Measurements from ENCODE around the gene METTL1.

METTL1 gene

DNA sequence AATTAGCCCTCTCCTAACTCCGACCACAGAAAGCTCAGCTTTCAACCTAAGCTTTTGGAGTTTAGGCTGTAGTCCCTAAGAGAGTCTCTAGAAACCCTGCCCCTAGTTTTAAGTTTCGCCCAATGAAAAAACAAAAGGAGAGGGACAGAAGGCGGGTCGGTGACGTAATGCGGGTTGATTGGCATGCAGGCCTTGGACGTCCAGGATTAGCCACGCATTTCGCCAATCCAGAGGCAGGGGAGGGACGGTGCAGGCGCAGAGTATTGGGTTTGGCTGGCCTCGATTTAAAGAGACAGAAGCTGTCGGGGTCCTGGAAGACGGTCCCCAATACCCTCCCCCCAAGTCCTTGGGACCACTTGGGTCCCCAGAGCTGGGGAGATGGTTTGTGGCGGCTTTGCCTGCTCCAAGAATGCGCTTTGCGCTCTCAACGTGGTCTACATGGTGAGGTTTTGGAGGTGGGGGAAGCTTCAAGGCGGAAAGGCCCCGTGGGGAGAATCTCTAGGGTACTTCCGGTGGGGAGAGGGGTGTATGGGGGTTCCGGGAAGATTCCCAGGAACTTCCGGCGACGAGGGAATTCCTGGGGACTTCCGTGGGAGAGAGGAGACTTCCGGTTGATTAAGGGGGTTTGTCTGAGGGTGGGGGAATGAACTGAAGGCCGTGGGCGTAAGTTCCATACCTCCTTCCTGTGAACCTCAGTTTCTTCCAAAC is 27.0 kb downstream of the METTL1 start, which contains the start of gene TSPAN31:
Gene TSPAN31, plus strand, starts transcription at position 263 of the 708 bp plus-strand sequence. Its CDS starts 116 bp downstream, at position 379.
- H3K27me3 Mint-ChIP-seq (ENCODE audit: low read depth) = no peaks in the 10 kb centered on the region

DNA sequence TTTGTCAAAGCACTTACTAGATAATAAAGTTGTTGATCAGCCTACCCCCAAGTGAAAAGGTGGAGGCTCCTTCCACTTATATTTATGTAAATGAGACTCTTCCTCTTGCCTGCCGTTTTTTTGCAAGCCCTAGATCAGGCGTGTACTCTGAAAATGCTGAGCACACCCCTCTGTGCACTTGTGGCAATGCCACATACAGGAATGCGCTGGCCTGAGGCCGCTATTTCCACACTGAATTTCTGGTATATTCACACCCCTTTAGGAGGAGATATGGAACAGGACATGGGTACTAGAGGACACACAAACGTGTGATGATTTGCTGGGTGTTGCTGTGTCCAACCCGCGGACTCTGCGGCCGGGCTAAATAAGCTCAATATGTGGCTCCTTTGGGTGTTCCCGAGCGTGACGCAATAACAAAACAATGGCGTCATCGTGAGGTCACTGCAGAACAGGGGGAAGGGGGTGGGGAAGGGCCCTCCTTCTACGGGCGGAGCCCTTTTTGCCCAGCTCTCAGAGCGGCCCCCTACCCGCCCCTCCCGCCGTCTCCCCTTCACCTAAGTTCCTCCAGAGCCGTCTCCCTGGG is 27.6 kb downstream of the METTL1 start:
- Mint-ChIP-seq H3K4me1 (ENCODE audit: low read depth) (peaks cover 46% of the 10 kb centered on the region), H3K4me3 (peak overlapping the region; percentile 88), H3K27me3 (ENCODE audit: low read depth) (no peaks in the 10 kb centered on the region), H3K36me3 (ENCODE audit: low read depth) (peaks cover 34% of the 10 kb centered on the region), H3K9me3 (no peaks in the 10 kb centered on the region), H3K27ac (peak overlapping the region; percentile 97)

More for the DNA sequence above, 27.0 kb downstream of the METTL1 start, which contains the start of gene TSPAN31:
- peaks cover 32% of the 10 kb centered on the region for H3K36me3 Mint-ChIP-seq (ENCODE audit: low read depth)
- peak within 1 kb of the TSS; percentile 88 for H3K4me3 Mint-ChIP-seq
- H3K27ac Mint-ChIP-seq = peak within 1 kb of the TSS; percentile 97
- peaks cover 42% of the 10 kb centered on the region for H3K4me1 Mint-ChIP-seq (ENCODE audit: low read depth)
- H3K9me3 Mint-ChIP-seq = no peaks in the 10 kb centered on the region

GRCh38 chr12:57743769-57744168 is 28.1 kb downstream of the METTL1 start:
- Mint-ChIP-seq H3K4me3 (peak overlapping the region; percentile 88), H3K9me3 (no peaks in the 10 kb centered on the region), H3K27ac (peak overlapping the region; percentile 97), H3K36me3 (ENCODE audit: low read depth) (peaks cover 34% of the 10 kb centered on the region), H3K4me1 (ENCODE audit: low read depth) (peaks cover 50% of the 10 kb centered on the region), H3K27me3 (ENCODE audit: low read depth) (no peaks in the 10 kb centered on the region)

- H3K36me3 Mint-ChIP-seq (ENCODE audit: low read depth) = peaks cover 26% of the 10 kb centered on the region
- H3K27ac Mint-ChIP-seq = peak overlapping the region; percentile 88
- no peaks in the 10 kb centered on the region for H3K9me3 Mint-ChIP-seq
- no peaks in the 10 kb centered on the region for H3K27me3 Mint-ChIP-seq (ENCODE audit: low read depth)
- H3K4me1 Mint-ChIP-seq (ENCODE audit: low read depth) = peaks cover 46% of the 10 kb centered on the region
- H3K4me3 Mint-ChIP-seq = peak overlapping the region; percentile 90
Observed at GRCh38 chr12:57741844-57742738, 29.8 kb downstream of the METTL1 start.

DNA sequence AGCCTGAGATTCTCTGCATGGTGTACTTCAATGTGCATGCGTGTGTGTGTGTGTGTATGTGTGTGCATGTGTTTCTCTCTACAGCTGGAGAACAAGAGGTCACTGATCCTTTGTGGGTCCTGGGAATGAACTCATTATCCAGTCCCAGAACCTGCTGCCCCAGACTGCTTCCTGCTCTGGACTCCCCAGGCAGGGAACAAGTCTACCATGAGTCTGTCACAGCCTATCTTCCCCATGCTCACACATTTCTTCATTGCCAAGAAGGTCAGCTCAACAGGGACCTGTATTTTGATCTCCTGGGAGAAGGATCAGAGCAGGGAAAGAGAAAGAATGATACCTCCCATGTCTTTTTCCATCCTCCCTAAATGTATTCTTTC is 30.5 kb downstream of the METTL1 start:
- peaks cover 28% of the 10 kb centered on the region for H3K36me3 Mint-ChIP-seq (ENCODE audit: low read depth)
- H3K9me3 Mint-ChIP-seq = no peaks in the 10 kb centered on the region
- H3K4me1 Mint-ChIP-seq (ENCODE audit: low read depth) = peaks cover 47% of the 10 kb centered on the region
- peak overlapping the region; percentile 88 for H3K27ac Mint-ChIP-seq
- no peaks in the 10 kb centered on the region for H3K27me3 Mint-ChIP-seq (ENCODE audit: low read depth)
- peak overlapping the region; percentile 90 for H3K4me3 Mint-ChIP-seq

DNA sequence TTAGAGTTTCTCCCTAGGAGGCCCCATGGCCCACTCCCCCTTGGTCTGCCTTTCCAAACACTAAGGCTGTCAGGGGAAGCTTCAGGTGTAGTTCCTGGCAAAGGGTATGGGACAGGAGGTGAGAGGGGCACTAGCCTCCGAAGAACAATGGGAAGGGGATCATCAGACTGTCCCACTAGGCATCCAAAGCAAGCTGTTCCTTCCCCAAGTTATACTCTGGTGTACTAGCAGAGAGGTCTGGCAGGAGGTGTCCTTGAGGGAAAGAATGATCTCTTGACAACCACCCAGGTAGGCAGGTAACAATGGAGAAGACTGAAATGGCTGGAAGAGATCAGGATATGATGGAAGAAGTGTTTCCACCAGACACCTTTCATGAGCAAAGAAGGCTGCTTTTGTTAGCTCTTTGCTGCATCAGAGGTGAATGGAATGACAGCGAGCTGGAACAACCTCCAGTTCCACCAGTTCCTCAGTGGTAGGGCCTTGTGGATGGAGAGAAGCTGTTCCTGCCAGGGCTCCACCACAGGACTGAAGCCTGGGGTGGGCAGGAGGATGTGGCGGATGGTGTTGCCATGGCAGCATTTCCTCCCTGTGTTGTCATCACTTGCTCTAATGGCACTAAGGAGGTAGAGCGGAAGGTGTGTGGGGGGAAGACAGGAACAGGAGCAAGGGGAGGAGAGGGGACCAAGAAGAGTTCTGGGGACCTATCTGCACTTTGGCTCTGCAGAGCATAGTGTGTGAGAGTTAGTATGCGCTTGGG is 31.1 kb downstream of the METTL1 start:
- H3K27ac Mint-ChIP-seq = peak overlapping the region; percentile 88
- no peaks in the 10 kb centered on the region for H3K27me3 Mint-ChIP-seq (ENCODE audit: low read depth)
- peaks cover 41% of the 10 kb centered on the region for H3K4me1 Mint-ChIP-seq (ENCODE audit: low read depth)
- peak overlapping the region; percentile 90 for H3K4me3 Mint-ChIP-seq
- peaks cover 25% of the 10 kb centered on the region for H3K36me3 Mint-ChIP-seq (ENCODE audit: low read depth)
- H3K9me3 Mint-ChIP-seq = no peaks in the 10 kb centered on the region

DNA sequence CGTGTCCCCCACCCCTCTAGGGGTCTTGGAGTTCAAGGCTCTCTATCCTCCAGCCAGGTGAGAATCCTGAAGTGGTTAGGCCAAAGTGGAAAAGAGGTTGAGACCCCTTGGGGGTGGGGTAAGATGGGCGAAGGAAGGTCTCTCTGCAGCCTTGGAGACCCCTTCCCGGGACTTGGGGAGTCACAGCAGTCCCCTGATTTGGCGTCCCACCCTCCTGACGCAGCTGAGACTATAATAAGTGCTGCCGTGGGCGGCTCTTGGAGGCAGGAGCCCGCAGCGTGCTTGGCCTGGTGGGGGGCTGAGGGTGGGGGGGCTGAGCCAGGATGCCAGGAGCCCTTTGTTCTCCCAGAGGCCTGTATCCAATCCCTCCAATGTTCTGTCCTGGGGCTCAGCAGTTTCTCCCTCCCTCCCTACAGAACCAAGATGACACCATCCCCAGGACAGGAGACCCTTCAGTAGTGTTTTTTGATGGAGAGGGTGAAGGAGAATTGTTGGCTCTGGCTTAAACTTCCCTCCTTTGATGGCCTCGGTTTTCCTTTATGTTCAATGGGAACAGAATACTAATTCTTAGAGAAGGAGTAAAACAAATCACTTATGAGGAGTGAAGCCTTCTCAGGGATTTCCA is 31.9 kb downstream of the METTL1 start:
- Mint-ChIP-seq H3K9me3 (no peaks in the 10 kb centered on the region), H3K27me3 (ENCODE audit: low read depth) (no peaks in the 10 kb centered on the region), H3K27ac (peak overlapping the region; percentile 6), H3K36me3 (ENCODE audit: low read depth) (peaks cover 26% of the 10 kb centered on the region), H3K4me3 (peak overlapping the region; percentile 90), H3K4me1 (ENCODE audit: low read depth) (peaks cover 38% of the 10 kb centered on the region)

GRCh38 chr12:57739387-57739786 is 32.5 kb downstream of the METTL1 start:
- peak overlapping the region; percentile 62 for H3K27ac Mint-ChIP-seq
- no peaks in the 10 kb centered on the region for H3K27me3 Mint-ChIP-seq (ENCODE audit: low read depth)
- H3K4me1 Mint-ChIP-seq (ENCODE audit: low read depth) = peaks cover 38% of the 10 kb centered on the region
- H3K36me3 Mint-ChIP-seq (ENCODE audit: low read depth) = peaks cover 29% of the 10 kb centered on the region
- peak overlapping the region; percentile 71 for H3K4me3 Mint-ChIP-seq
- no peaks in the 10 kb centered on the region for H3K9me3 Mint-ChIP-seq

DNA sequence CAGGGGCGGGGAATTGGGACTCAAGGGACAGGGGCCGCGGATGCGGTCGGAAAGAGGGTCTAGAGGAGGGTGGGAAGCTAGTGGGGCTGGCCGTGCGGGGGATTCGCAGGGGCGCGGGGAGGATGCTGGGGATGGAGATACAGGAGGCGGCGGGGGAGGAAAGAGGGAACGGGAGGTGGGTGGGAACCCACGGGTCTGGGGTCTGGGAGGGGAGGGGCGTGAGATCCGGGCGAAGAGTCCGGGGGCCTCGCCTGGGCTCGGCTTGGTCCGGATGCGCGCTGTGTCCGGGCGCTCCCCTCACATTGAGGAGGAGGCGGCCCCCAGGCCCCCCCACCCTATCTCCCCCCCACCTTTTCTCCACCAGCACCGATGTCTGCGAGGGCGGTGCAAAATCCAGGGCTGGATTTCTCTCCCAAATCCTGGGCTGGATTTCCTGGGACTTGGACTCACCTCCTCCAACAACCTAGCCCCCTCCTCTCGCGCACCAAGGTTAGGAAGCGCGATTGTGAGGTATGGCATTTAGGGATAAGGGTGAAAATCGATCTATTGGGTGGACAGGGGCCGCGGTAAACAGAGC is 33.2 kb downstream of the METTL1 start, which contains the start of gene AGAP2:
Gene AGAP2, minus strand, starts transcription at position 82 of the 577 bp plus-strand sequence. CDS start 496 bp downstream, outside the sequence.
- peak within 1 kb of the TSS; percentile 62 for H3K27ac Mint-ChIP-seq
- no peaks in the 10 kb centered on the region for H3K9me3 Mint-ChIP-seq
- H3K4me1 Mint-ChIP-seq (ENCODE audit: low read depth) = peaks cover 32% of the 10 kb centered on the region
- peak within 1 kb of the TSS; percentile 71 for H3K4me3 Mint-ChIP-seq
- H3K27me3 Mint-ChIP-seq (ENCODE audit: low read depth) = no peaks in the 10 kb centered on the region
- H3K36me3 Mint-ChIP-seq (ENCODE audit: low read depth) = peaks cover 31% of the 10 kb centered on the region

DNA sequence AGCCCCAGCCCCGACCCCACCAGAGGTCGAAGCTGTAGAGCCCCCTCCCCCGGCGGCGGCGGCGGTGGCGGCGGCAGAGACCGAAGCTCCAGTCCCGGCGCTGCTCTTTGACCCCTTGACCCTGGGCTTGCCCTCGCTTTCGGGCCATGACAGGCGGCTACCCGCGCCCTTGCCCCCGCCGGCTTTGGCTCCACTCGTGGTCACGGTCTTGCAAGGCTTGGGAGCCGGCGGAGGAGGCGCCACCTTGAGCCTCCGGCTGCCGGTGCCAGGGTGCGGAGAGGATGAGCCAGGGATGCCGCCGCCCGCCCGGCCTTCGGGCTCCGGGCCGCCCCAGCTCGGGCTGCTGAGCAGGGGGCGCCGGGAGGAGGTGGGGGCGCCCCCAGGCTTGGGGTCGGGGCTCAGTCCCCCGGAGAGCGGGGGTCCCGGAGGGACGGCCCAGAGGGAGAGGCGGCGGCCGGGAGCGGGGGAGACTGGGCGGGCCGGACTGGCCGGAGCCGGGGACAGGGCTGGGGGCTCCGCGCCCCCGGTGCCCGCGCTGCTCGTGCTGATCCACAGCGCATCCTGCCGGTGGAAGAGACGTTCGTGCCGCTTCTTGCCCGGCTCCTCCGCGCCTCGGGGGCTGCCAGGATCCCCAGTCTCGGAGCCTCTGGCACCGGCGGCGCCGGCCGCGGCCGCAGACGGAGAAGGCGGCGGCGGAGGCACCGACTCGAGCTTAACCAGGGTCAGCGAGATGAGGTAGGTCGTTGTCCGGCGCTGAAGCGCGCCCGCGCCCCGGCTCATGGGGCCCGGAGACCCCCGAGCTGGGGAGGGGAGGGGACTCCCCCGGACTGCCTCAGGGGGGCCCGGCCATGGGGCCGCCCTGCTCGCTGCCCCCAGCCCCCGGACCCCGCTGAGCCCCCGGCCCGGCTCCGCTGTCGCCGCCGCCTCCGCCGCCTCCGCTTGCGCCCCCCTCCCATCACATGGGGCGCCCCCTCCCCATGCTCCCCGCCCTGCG is 34.1 kb downstream of the METTL1 start:
- H3K27me3 Mint-ChIP-seq (ENCODE audit: low read depth) = no peaks in the 10 kb centered on the region
- peaks cover 38% of the 10 kb centered on the region for H3K36me3 Mint-ChIP-seq (ENCODE audit: low read depth)
- H3K9me3 Mint-ChIP-seq = no peaks in the 10 kb centered on the region
- H3K27ac Mint-ChIP-seq = no peak overlapping the region
- H3K4me3 Mint-ChIP-seq = no peak overlapping the region
- H3K4me1 Mint-ChIP-seq (ENCODE audit: low read depth) = peaks cover 32% of the 10 kb centered on the region

- Mint-ChIP-seq H3K27ac (no peak overlapping the region), H3K4me1 (ENCODE audit: low read depth) (peaks cover 28% of the 10 kb centered on the region), H3K36me3 (ENCODE audit: low read depth) (peaks cover 45% of the 10 kb centered on the region), H3K27me3 (ENCODE audit: low read depth) (no peaks in the 10 kb centered on the region), H3K9me3 (no peaks in the 10 kb centered on the region), H3K4me3 (no peak overlapping the region)
Observed at GRCh38 chr12:57736741-57737466, 35.0 kb downstream of the METTL1 start.
